HCT116 (cell line): ENCODE measurements around the gene ZNF84. TPM values are rescaled to one million over a fixed set of nuclear protein-coding genes. Genes with fewer than 3 reads are reported as not detected.

ENCODE experiments used
- ATAC-seq: fragments of 200-7000 bp; cut with Tn5 transposase; 2 replicates; pipeline ENCODE4 v1.9.1; 2020; ENCODE audit warnings: mild to moderate bottlenecking, moderate library complexity
- BruUV-seq: library from RNA; stranded (reverse); fragments of 400-500 nt; replicated peaks from 2 replicates; lab custom pipeline; 2021; lab: Mats Ljungman, UMichigan
- CTCF ChIA-PET: fragments of 300-600 bp; sonication (Branson Sonifier 250); formaldehyde crosslinking; loops from one replicate; lab custom pipeline; 2021; ENCODE audit warnings: antibody characterized with exemption; lab: Charles Lee
- POLR2A ChIA-PET: fragments of 300-600, 350-600 bp; sonication (Branson Sonifier 250); formaldehyde crosslinking; loops from one replicate; lab custom pipeline; 2021; ENCODE audit warnings: antibody characterized with exemption; lab: Charles Lee
- RAD21 ChIA-PET, 2 experiments: fragments of 300-600 bp; sonication (Branson Sonifier 250); formaldehyde crosslinking; loops; one replicate each; lab custom pipeline; 2023; ENCODE audit warnings: low total read pairs in 2 of 2; ENCODE audit not compliant: uncharacterized antibody in 2 of 2, unreplicated experiment in 2 of 2, low non-redundant PET in 1 of 2; lab: Charles Lee
- DNase-seq: peaks from one replicate; pipeline ENCODE4 v3.0.0-alpha.2; 2010; ENCODE audit warnings: low read depth, low spot score
- H2AFZ ChIP-seq: fragments of 200-600 bp; shearing (Covaris generic), sonication (generic); 2 replicates; pipeline ENCODE4 v1.6.1; 2017; ENCODE audit warnings: low read depth, mixed run types, mixed read lengths, antibody characterized with exemption, low read length; ENCODE audit not compliant: poor library complexity, severe bottlenecking
- H3K27ac ChIP-seq: 2 replicates; pipeline ENCODE4 v1.5.1; 2012; ENCODE audit warnings: low read depth, low read length
- H3K27me3 ChIP-seq: fragments of 200-600 bp; sonication (generic); 2 replicates; pipeline ENCODE4 v1.6.1; 2016; ENCODE audit warnings: mixed run types, low read length, mixed read lengths; ENCODE audit not compliant: insufficient read depth
- H3K36me3 ChIP-seq, 2 experiments: fragments of 200-500 bp in 1 of 2; fragments of 200-600 bp in 1 of 2; sonication (Bioruptor generic) in 1 of 2; sonication (generic) in 1 of 2; 2 replicates each; pipeline versions ENCODE4 v1.5.1 to v1.6.1; 2014 to 2016; ENCODE audit warnings: low read length in 2 of 2, inconsistent platforms in 1 of 2, mixed read lengths in 1 of 2, mixed run types in 1 of 2; ENCODE audit not compliant: insufficient read depth in 2 of 2, control insufficient read depth in 1 of 2
- H3K4me1 ChIP-seq, 2 experiments: fragments of 200-600 bp in 1 of 2; sonication (generic) in 1 of 2; 2 replicates each; pipeline versions ENCODE4 v1.5.1 to v1.6.1; 2012 to 2017; ENCODE audit warnings: low read length in 2 of 2, inconsistent platforms in 1 of 2, mild to moderate bottlenecking in 1 of 2, mixed read lengths in 1 of 2, mixed run types in 1 of 2, moderate library complexity in 1 of 2; ENCODE audit not compliant: insufficient read depth in 2 of 2, control insufficient read depth in 1 of 2
- H3K4me2 ChIP-seq: fragments of 200-600 bp; sonication (generic); 2 replicates; pipeline ENCODE4 v1.6.1; 2017; ENCODE audit warnings: mixed run types, low read length, mixed read lengths
- H3K4me3 ChIP-seq, 2 experiments: fragments of 200-600 bp in 1 of 2; sonication (generic) in 1 of 2; replicated peaks in 1 of 2; 2 replicates each; pipeline ENCODE4 v1.5.1; 2011 to 2016; ENCODE audit warnings: low read length in 2 of 2, control low read depth in 1 of 2, low read depth in 1 of 2, mild to moderate bottlenecking in 1 of 2, mixed read lengths in 1 of 2, mixed run types in 1 of 2
- H3K79me2 ChIP-seq: fragments of 200-600 bp; sonication (generic); 2 replicates; pipeline ENCODE4 v1.6.1; 2017; ENCODE audit warnings: mild to moderate bottlenecking, mixed run types, low read length, moderate library complexity, mixed read lengths; ENCODE audit not compliant: insufficient read depth
- H3K9ac ChIP-seq: fragments of 200-600 bp; sonication (generic); 2 replicates; pipeline ENCODE4 v1.6.1; 2016; ENCODE audit warnings: low read length, mixed read lengths
- H3K9me2 ChIP-seq: fragments of 200-600 bp; sonication (generic), shearing (Covaris generic); 2 replicates; pipeline ENCODE4 v1.6.1; 2017; ENCODE audit warnings: mixed run types, mild to moderate bottlenecking, moderate library complexity; ENCODE audit not compliant: insufficient read depth
- H3K9me3 ChIP-seq, 2 experiments: fragments of 200-500 bp in 1 of 2; fragments of 200-600 bp in 1 of 2; sonication (Bioruptor generic) in 1 of 2; sonication (generic) in 1 of 2; 2 replicates each; pipeline ENCODE4 v1.6.1; 2014 to 2017; ENCODE audit warnings: low read length in 2 of 2, mixed read lengths in 2 of 2, inconsistent platforms in 1 of 2, low read depth in 1 of 2, mild to moderate bottlenecking in 1 of 2, mixed run types in 1 of 2, moderate library complexity in 1 of 2; ENCODE audit not compliant: control insufficient read depth in 1 of 2, insufficient read depth in 1 of 2
- H4K20me1 ChIP-seq: fragments of 200-600 bp; sonication (generic), shearing (Covaris generic); 2 replicates; pipeline ENCODE4 v1.6.1; 2017; ENCODE audit warnings: mixed run types, mild to moderate bottlenecking, moderate library complexity; ENCODE audit not compliant: insufficient read depth
- ATF3 ChIP-seq: IDR thresholded peaks from 2 replicates; pipeline ENCODE4 v1.6.1; 2012
- CBX3 ChIP-seq: IDR thresholded peaks from 2 replicates; pipeline ENCODE4 v1.6.1; 2012; ENCODE audit warnings: low read depth
- CTCF ChIP-seq, 3 experiments: fragments of 200-600 bp in 1 of 3; sonication (generic) in 1 of 3; IDR thresholded peaks in 2 of 3; conservative IDR thresholded peaks in 1 of 3; 2 replicates each; pipeline ENCODE4 v1.5.1; 2012 to 2017; ENCODE audit warnings: low read depth in 2 of 3, low read length in 2 of 3, antibody characterized with exemption in 1 of 3, borderline replicate concordance in 1 of 3, control low read depth in 1 of 3, mild to moderate bottlenecking in 1 of 3, mixed read lengths in 1 of 3, mixed run types in 1 of 3, moderate library complexity in 1 of 3; ENCODE audit not compliant: insufficient read depth in 1 of 3
- EZH2 ChIP-seq: fragments of 200-600 bp; sonication (generic); IDR thresholded peaks from 2 replicates; pipeline ENCODE4 v1.6.1; 2017; ENCODE audit warnings: antibody characterized with exemption, mixed run types
- EZH2phosphoT487 ChIP-seq: fragments of 200-600 bp; IDR thresholded peaks from 2 replicates; pipeline ENCODE4 v1.6.1; 2018; ENCODE audit warnings: antibody characterized with exemption, borderline replicate concordance
- JUND ChIP-seq: IDR thresholded peaks from 2 replicates; pipeline ENCODE4 v1.6.1; 2012
- MAX ChIP-seq: IDR thresholded peaks from 2 replicates; pipeline ENCODE4 v1.6.1; 2012
- REST ChIP-seq: IDR thresholded peaks from 2 replicates; pipeline ENCODE4 v1.6.1; 2012; ENCODE audit warnings: low read depth
- SIN3A ChIP-seq: IDR thresholded peaks from 2 replicates; pipeline ENCODE4 v1.6.1; 2012; ENCODE audit warnings: low read depth
- ZNF274 ChIP-seq: fragments of 200-500 bp; sonication (Bioruptor generic); IDR thresholded peaks from 2 replicates; pipeline ENCODE4 v1.6.1; 2014; ENCODE audit warnings: mild to moderate bottlenecking, low read depth, low read length, inconsistent platforms
- intact Hi-C: fragments of 100-400 bp; cut with micrococcal nuclease; formaldehyde crosslinking; loops from 2 replicates; pipeline ENCODE4 v1.10.0; 2022
- total RNA-seq: library from RNA; stranded (reverse); gene quantifications from one replicate; pipeline ENCODE4 v1.2.1, GENCODE V29; 2021; ENCODE audit not compliant: unreplicated experiment

ZNF84 gene
- total RNA-seq, 1 experiment from 2014 or later, result 9.8 TPM

GRCh38 chr12:133073836-133074235, 36.5 kb downstream of the ZNF84 start:
- TF ChIP-seq CTCF (IDR thresholded peaks at IDR 0.05 in 2 of 3, conservative IDR thresholded peaks at IDR 0.05 in 1 of 3; ENCODE audit: borderline replicate concordance in 1 of 3, insufficient read depth in 1 of 3, low read depth in 2 of 3, low read length in 2 of 3), result no peak
- no peak for TF ChIP-seq ATF3
- TF ChIP-seq ZNF274, result no peak
- TF ChIP-seq MAX, result no peak
- no peak for TF ChIP-seq EZH2
- TF ChIP-seq REST, result no peak
- no peak for TF ChIP-seq CBX3
- no peak for TF ChIP-seq EZH2phosphoT487
- no peak for TF ChIP-seq JUND
- TF ChIP-seq SIN3A, result no peak
- Histone ChIP-seq H3K4me1 (no peaks in the 10 kb centered on the region), H2AFZ (no peak overlapping the region), H3K9ac (no peak overlapping the region), H3K79me2 (no peaks in the 10 kb centered on the region), H3K9me2 (no peaks in the 10 kb centered on the region), H3K36me3 (no peaks in the 10 kb centered on the region), H3K27me3 (no peaks in the 10 kb centered on the region), H3K4me3 (no peak overlapping the region), H3K4me2 (no peak overlapping the region), H3K9me3 (peaks cover 6 to 15% of the 10 kb centered on the region in 2 experiments; a peak in 2 of 4 replicates), H3K27ac (no peak overlapping the region), H4K20me1 (no peaks in the 10 kb centered on the region)
- CTCF ChIA-PET, result no interaction called here
- POLR2A ChIA-PET, result no interaction called here
- RAD21 ChIA-PET, result no interaction called here
- no TSS peak for BruUV-seq
- intact Hi-C loops, result no loop called here
- ATAC-seq, result no peak
- no peak for DNase-seq
